Raji (cell line): Measurements from ENCODE around the gene NLGN1.

Source experiments
- POLR2A ChIP-seq: IDR thresholded peaks from 2 replicates; pipeline ENCODE4 v1.6.1; 2011; ENCODE audit warnings: low read depth, low read length, control low read depth; ENCODE audit not compliant: insufficient read depth

The NLGN1 gene

DNA sequence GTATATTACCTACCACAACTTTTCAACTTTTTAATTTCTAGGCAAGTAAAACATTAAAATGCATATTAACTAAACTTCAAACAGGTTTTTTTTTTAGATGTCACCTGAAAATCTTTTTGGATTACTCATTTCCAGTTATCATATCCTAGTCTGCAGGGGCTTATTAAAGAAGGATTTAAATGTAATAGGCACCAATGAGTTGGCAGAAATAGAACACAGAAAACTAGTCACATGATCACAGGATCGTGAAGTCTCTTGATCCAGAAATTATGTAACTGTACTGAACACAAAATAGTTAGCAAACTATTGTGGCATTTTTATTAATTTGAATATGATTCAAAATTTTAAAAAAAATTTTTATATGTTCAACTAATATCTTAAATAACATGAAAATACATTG, 807.2 kb downstream of the NLGN1 start:
- TF ChIP-seq POLR2A = no peak

DNA sequence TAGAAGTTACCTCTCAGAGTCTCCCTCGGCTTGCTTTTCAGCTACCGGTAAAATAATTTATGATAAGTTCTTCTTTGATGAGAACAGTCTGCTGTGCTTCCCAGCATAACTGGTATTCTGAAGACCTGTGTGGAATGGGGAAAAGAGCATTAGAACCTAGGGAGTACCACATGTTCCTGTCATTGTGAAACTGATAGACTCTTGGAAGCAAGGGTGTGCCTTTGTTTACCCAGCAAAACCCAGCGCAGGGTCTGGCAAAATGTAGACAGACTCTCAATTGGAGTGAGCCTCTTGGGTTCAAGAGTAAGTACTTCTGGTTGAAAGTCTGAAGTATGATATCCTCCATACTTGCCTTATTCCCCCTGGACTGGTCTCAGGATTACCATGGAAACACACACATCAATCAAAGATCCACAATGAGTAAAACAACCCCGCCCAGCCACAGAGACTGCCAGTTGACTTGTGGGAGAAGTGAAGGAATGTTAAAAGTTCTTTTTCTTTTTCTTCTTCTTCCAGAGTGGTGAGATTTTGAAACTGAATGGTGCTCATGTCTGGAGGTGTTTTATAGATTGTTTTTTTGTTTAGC, 809.2 kb downstream of the NLGN1 start:
- TF ChIP-seq POLR2A = no peak

GRCh38 chr3:174208161-174208560, 810.6 kb downstream of the NLGN1 start:
- no peak for TF ChIP-seq POLR2A

DNA sequence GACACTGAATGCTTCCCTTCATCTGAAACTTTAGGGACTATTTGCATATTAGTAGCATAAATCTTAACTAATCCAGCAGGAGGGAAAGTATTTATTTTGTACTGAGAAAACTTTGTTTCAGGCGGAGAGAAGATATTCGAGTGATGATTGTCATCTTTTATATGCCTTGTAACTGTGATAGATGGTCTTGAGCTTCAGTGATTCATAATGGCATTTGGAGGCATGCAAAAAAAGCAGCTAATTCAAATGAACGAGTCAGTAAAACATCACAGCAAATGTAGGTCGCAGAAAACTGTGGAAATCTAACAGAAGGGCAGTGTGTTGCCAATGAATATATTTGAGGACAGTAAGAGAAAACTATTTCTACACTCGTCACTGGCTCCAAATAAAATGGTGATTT, 817.9 kb downstream of the NLGN1 start:
- TF ChIP-seq POLR2A = no peak

GRCh38 chr3:174216019-174216418, 818.5 kb downstream of the NLGN1 start:
- no peak for TF ChIP-seq POLR2A

GRCh38 chr3:174216946-174217718, 819.6 kb downstream of the NLGN1 start:
- TF ChIP-seq POLR2A = no peak

GRCh38 chr3:174218016-174218415, 820.5 kb downstream of the NLGN1 start:
- no peak for TF ChIP-seq POLR2A

- no peak for TF ChIP-seq POLR2A
These were observed 822.2 kb downstream of the NLGN1 start for GRCh38 chr3:174219738-174220137.

DNA sequence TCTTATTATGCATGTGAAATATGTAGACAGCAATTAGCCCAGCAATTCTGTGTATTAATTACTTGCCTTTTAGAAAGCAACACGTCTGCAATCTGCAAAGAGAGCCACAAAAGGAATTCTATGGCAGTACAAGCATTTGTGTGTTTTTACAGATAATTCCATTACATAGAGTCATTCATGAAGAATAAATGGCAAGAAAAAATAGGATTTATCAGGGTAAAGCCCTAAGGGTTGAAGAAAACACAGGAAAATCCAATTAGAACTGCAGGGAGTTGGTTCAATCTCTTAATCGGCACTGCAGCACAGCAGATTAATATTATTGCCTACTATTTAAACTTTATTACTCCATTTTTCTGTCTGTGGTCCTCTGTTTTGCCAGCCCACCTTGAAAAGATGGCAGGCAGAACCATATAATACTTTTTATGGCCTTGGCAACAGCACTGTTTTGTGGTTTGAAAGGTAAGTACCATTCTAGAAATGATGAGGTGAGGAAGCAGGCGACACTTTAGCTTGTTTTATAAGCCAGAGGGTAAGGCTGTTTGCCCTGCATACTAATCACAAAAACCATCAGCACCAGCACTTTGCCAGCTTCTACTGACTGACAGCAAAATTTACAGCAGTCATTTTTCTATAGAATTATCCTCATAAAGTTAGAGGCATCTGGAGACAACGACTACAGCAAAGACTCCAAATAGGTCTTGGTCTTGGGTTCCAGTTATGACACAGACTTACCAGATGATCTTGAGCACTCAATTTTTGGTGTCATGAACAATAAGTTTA, 823.4 kb downstream of the NLGN1 start:
- TF ChIP-seq POLR2A = no peak

DNA sequence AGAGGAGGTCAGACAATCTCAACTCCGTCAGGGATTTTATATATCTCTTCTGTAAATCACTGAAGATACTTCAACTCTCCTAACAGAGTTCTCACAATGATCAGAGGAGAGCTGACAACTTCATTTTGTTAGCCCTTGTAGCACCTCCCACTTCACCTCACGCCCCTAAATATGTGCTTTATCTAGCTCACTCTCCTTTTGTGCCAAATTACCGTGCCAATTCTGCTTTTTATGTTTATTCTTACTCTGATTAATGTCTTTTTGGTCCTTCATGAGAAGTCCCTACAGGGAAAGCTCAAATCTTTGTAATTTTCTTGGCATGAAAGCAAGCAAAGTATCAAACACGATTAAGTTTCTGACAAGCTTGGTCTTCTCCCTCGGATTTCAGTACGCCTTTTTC, 825.5 kb downstream of the NLGN1 start:
- TF ChIP-seq POLR2A = no peak

DNA sequence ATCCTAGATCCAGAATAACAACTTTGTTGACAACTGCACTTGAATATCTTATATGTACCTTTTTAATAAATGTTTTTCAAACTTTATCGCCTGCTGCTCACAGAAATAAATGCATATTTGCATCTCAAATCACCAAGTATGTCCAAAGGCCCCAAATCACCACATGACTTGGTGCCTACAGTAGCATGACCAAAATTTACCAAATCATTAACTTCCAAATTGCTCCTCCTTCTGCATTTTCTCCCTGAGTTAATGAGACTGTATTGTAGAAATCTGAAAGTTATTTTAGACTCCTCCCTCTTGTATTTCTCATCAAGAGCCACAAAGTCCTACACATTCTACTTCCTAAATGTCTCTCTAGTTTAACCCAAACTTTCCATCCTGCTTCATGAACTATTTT, 826.1 kb downstream of the NLGN1 start:
- no peak for TF ChIP-seq POLR2A

GRCh38 chr3:174229916-174230315, 832.4 kb downstream of the NLGN1 start:
- no peak for TF ChIP-seq POLR2A

GRCh38 chr3:174232658-174233429, 835.3 kb downstream of the NLGN1 start:
- no peak for TF ChIP-seq POLR2A

DNA sequence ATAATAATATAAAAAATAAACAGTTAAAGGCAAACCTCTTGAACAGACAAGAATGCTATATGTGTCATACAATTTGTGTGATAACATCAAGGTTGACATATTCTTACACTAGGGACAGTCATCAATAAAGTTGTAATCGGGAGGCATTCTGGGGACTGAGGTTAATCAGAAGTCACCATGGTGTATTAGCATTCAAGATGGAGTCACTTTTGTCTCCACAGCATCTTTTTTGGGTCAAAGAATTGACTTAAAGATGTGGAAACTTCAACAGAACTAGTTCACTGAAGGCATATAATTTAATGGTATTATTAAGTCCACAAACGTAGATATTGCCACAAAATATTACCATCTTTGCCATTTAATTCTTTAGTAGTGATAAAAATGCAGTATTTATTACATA, 836.0 kb downstream of the NLGN1 start:
- no peak for TF ChIP-seq POLR2A

DNA sequence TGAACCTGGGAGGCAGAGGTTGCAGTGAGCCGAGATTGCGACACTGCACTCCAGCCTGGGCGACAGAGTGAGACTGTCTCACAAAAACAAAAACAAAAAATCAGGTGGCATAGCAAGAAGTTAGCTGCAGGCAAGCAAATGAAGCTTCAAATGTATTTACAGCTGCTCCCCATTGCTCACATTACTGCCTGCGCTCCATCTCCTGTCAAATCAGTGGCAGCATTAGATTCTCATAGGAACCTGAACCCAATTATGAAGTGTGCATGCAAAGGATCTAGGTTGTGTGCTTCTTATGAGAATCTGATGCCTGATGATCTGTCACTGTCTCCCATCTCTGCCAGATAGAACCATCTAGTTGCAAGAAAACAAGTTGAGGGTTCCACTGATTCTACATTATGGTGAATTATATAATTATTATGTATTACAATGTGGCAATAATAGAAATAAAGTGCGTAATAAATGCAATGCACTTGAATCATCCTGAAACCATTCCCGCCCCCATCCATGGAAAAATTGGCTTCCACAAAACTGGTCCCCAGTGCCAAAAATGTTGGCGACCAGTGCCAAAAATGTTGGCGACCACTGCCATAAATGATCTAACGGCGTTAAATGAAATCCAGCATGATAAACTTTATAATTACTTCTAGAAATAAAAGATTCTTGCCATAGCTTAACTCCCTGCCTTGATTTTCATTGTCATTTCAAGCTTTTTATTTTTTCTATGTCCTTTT, 844.9 kb downstream of the NLGN1 start:
- no peak for TF ChIP-seq POLR2A
